IMR-90 (cell line): ENCODE measurements around the gene ESR2. TPM values are rescaled to one million over a fixed set of nuclear protein-coding genes. Genes with fewer than 3 reads are reported as not detected.

Experiments used
- ATAC-seq: fragments of 200-7000 bp; cut with Tn5 transposase; 2 replicates; pipeline ENCODE4 v1.9.1; 2020; ENCODE audit warnings: low read depth, mild to moderate bottlenecking, moderate library complexity
- BruUV-seq: library from RNA; stranded (reverse); fragments of 400-500 nt; replicated peaks from 2 replicates; lab custom pipeline; 2021; lab: Mats Ljungman, UMichigan
- CTCF ChIA-PET: fragments of 300-600 bp; formaldehyde crosslinking; extraction: SDS; loops from one replicate; lab custom pipeline; 2021; ENCODE audit warnings: antibody characterized with exemption; lab: Yijun Ruan, JAX
- POLR2A ChIA-PET: fragments of 300-600 bp; sonication (Branson Sonifier 250); formaldehyde crosslinking; loops from one replicate; lab custom pipeline; 2022; ENCODE audit warnings: antibody characterized with exemption; ENCODE audit not compliant: unreplicated experiment; lab: Charles Lee
- DNase-seq: peaks from one replicate; pipeline ENCODE4 v3.0.0; 2013
- H2AFZ ChIP-seq: replicated peaks from 2 replicates; pipeline ENCODE3; 2013; ENCODE audit warnings: low read length, mild to moderate bottlenecking; ENCODE audit not compliant: poor library complexity
- H2AK5ac ChIP-seq: 2 replicates; pipeline ENCODE4 v1.6.1; 2013; ENCODE audit warnings: low read depth, low read length, inconsistent platforms
- H2AK9ac ChIP-seq: replicated peaks from 2 replicates; pipeline ENCODE3; 2013; ENCODE audit warnings: mild to moderate bottlenecking, low read depth, low read length, moderate library complexity; ENCODE audit not compliant: poor library complexity
- H2BK120ac ChIP-seq: 2 replicates; pipeline ENCODE4 v1.6.1; 2013; ENCODE audit warnings: low read depth, low read length, inconsistent platforms
- H2BK15ac ChIP-seq: 3 replicates; pipeline ENCODE4 v1.6.1; 2013; ENCODE audit warnings: low read depth, low read length, inconsistent platforms
- H2BK20ac ChIP-seq: 2 replicates; pipeline ENCODE4 v1.6.1; 2013; ENCODE audit warnings: low read depth, mild to moderate bottlenecking, inconsistent platforms, low read length, moderate library complexity
- H2BK5ac ChIP-seq: 2 replicates; pipeline ENCODE4 v1.6.1; 2013; ENCODE audit warnings: mild to moderate bottlenecking, low read depth, low read length, inconsistent platforms; ENCODE audit not compliant: poor library complexity, severe bottlenecking
- H3K14ac ChIP-seq: replicated peaks from 2 replicates; pipeline ENCODE4 v1.6.1; 2013; ENCODE audit warnings: low read depth, low read length, inconsistent platforms
- H3K18ac ChIP-seq: 2 replicates; pipeline ENCODE4 v1.6.1; 2013; ENCODE audit warnings: low read depth, low read length, control low read depth
- H3K23ac ChIP-seq: 2 replicates; pipeline ENCODE4 v1.6.1; 2013; ENCODE audit warnings: low read depth, low read length, inconsistent platforms
- H3K27ac ChIP-seq: 2 replicates; pipeline ENCODE4 v1.5.1; 2013; ENCODE audit warnings: mild to moderate bottlenecking, control low read depth, low read length; ENCODE audit not compliant: insufficient read depth
- H3K27me3 ChIP-seq: 2 replicates; pipeline ENCODE4 v1.6.1; 2013; ENCODE audit warnings: low read length; ENCODE audit not compliant: control insufficient read depth, insufficient read depth
- H3K36me3 ChIP-seq: 2 replicates; pipeline ENCODE4 v1.6.1; 2013; ENCODE audit warnings: low read length, mixed read lengths; ENCODE audit not compliant: control insufficient read depth, insufficient read depth
- H3K4ac ChIP-seq: 2 replicates; pipeline ENCODE4 v1.6.1; 2013; ENCODE audit warnings: low read depth, low read length, inconsistent platforms
- H3K4me1 ChIP-seq: 2 replicates; pipeline ENCODE4 v1.6.1; 2013; ENCODE audit warnings: low read length, mixed read lengths; ENCODE audit not compliant: control insufficient read depth, insufficient read depth
- H3K4me2 ChIP-seq: 2 replicates; pipeline ENCODE4 v1.6.1; 2013; ENCODE audit warnings: low read depth, mild to moderate bottlenecking, control low read depth, low read length, moderate library complexity
- H3K4me3 ChIP-seq: 2 replicates; pipeline ENCODE4 v1.5.1; 2013; ENCODE audit warnings: low read depth, mild to moderate bottlenecking, control low read depth, low read length, moderate library complexity; ENCODE audit not compliant: insufficient read depth
- H3K56ac ChIP-seq: 2 replicates; pipeline ENCODE4 v1.6.1; 2013; ENCODE audit warnings: low read length, inconsistent platforms; ENCODE audit not compliant: insufficient read depth; ENCODE audit errors: extremely low read depth
- H3K79me1 ChIP-seq, 2 experiments: 2 replicates each; pipeline ENCODE4 v1.6.1; 2013; ENCODE audit warnings: low read length in 2 of 2, inconsistent platforms in 1 of 2, low read depth in 1 of 2
- H3K9ac ChIP-seq: 2 replicates; pipeline ENCODE4 v1.6.1; 2013; ENCODE audit warnings: low read depth, low read length, control low read depth
- H3K9me1 ChIP-seq: 2 replicates; pipeline ENCODE4 v1.6.1; 2013; ENCODE audit warnings: low read length, inconsistent platforms; ENCODE audit not compliant: insufficient read depth
- H3K9me3 ChIP-seq: 2 replicates; pipeline ENCODE4 v1.6.1; 2013; ENCODE audit warnings: low read length; ENCODE audit not compliant: control insufficient read depth, insufficient read depth
- H4K20me1 ChIP-seq: 2 replicates; pipeline ENCODE4 v1.6.1; 2013; ENCODE audit warnings: low read length, inconsistent platforms; ENCODE audit not compliant: insufficient read depth
- H4K5ac ChIP-seq: 2 replicates; pipeline ENCODE4 v1.6.1; 2013; ENCODE audit warnings: mild to moderate bottlenecking, low read depth, low read length, control low read depth
- H4K8ac ChIP-seq, 2 experiments: 2 replicates each; pipeline ENCODE4 v1.6.1; 2013; ENCODE audit warnings: low read depth in 2 of 2, low read length in 2 of 2, control low read depth in 1 of 2, inconsistent platforms in 1 of 2
- H4K91ac ChIP-seq: 2 replicates; pipeline ENCODE4 v1.6.1; 2013; ENCODE audit warnings: low read depth, low read length, inconsistent platforms; ENCODE audit not compliant: insufficient read depth
- BHLHE40 ChIP-seq: fragments of 150-350 bp; IDR thresholded peaks from 2 replicates; pipeline ENCODE4 v1.6.1; 2016; ENCODE audit warnings: mild to moderate bottlenecking, low read depth, low read length
- WGBS, 2 experiments: methylation state at CpG; one replicate each; pipeline versions ENCODE4 v1.1.5 to v1.1.7; 2013; ENCODE audit warnings: missing lambda C conversion rate in 2 of 2; ENCODE audit not compliant: insufficient read length in 1 of 2; ENCODE audit errors: extremely low coverage in 2 of 2; 5-methylcytosine and 5-hydroxymethylcytosine counted together
- dilution Hi-C: fragments of 300-500 bp; cut with HindIII; formaldehyde crosslinking; loops from one replicate; pipeline ENCODE4 v1.14.3; 2018; ENCODE audit warnings: low sequenced_read_pairs; ENCODE audit not compliant: unreplicated experiment
- in situ Hi-C: fragments of 300-500 bp; cut with MboI; formaldehyde crosslinking; loops from 3 replicates; pipeline ENCODE4 v1.14.3; 2019; ENCODE audit warnings: low sequenced_read_pairs, inconsistent platforms, mixed read lengths
- intact Hi-C: fragments of 100-400 bp; cut with micrococcal nuclease; formaldehyde crosslinking; loops from 2 replicates; pipeline ENCODE4 v1.10.0; 2022
- polyA plus RNA-seq, 3 experiments: library from polyadenylated mRNA; depleted of rRNA; stranded (reverse); fragments of >200 nt; gene quantifications; 2 replicates each; pipeline ENCODE4 v1.2.3, GENCODE V29; 2012; ENCODE audit warnings: low replicate concordance in 1 of 3
- total RNA-seq: library from RNA; depleted of rRNA; stranded (reverse); fragments of >200 nt; gene quantifications from 2 replicates; pipeline ENCODE4 v1.2.3, GENCODE V29; 2012
- TF ChIP-seq, protein P1 (sequence below): conservative IDR thresholded peaks from 2 replicates; pipeline ENCODE4 v1.5.1; 2012; ENCODE audit warnings: mild to moderate bottlenecking, low read depth, low read length, improper control_type of control experiment

ESR2 gene
- total and polyA plus RNA-seq, 2 of the 4 experiments (the other 2 are of a cell fraction), result under 0.01 to 0.03 TPM

DNA sequence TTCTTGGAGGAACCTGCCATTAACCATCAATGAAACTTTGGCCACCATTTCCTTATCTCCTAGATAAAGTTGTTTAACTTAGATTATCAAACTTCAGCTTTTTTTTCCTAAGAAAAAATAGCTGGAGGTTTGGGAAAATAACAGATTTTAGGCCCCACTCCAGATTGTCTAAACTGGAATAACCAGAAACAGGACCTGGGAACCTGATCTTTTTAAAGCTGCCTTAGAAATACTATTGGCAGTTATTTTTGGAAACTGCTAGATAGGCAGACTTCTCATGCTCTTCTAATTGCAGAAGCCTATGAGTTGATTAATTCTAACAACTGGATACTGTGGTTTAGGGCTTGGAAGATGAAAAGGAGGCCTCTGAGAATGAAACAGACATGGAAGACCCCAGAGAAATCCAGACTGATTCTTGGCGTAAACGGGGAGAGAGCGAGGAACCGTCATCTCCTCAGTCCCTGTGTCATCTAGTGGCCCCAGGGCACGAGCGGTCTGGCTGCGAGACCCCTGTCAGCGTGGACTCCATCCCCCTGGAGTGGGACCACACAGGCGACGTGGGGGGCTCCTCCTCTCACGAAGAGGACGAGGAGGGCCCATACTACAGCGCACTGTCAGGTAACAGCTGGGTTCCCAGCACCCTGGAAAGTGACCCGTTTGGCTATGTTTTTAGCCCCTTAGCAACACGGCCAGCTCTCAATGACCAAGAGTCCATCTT is 80.2 kb downstream of the ESR2 start:
- Histone ChIP-seq H3K9me1 (0 out of 2 replicates have a peak, but pooled peaks cover 8% of the 10 kb centered on the region), H2BK120ac (no peak overlapping the region), H3K9ac (no peak overlapping the region), H2AK9ac (no peak overlapping the region), H3K4me2 (no peak overlapping the region), H3K4ac (no peak overlapping the region), H2BK5ac (no peak overlapping the region), H3K79me1 (no peaks in the 10 kb centered on the region), H3K4me1 (peaks cover 9% of the 10 kb centered on the region; the same call in 1 of the 2 replicates), H3K27ac (no peak overlapping the region), H2BK15ac (no peak overlapping the region), H3K14ac (no peak overlapping the region), H4K91ac (no peak overlapping the region), H3K23ac (no peak overlapping the region), H4K8ac (no peak overlapping the region), H4K5ac (no peak overlapping the region), H3K36me3 (peaks cover 10% of the 10 kb centered on the region; the same call in 1 of the 2 replicates), H3K18ac (no peak overlapping the region), H4K20me1 (no peaks in the 10 kb centered on the region), H3K9me3 (no peaks in the 10 kb centered on the region), H2AFZ (no peak overlapping the region), H3K27me3 (no peaks in the 10 kb centered on the region), H3K4me3 (no peak overlapping the region), H2AK5ac (no peak overlapping the region), H2BK20ac (no peak overlapping the region), H3K56ac (no peak overlapping the region)
- DNase-seq (no peak), ATAC-seq (no peak)
- no TSS peak for BruUV-seq
- in situ Hi-C loops, result no loop called here
- CTCF ChIA-PET, result interaction anchor here (0.7 kb wide), 1 partner anchor 17 kb away, joined by 3 read pairs; no protein-coding TSS in a partner anchor
- WGBS, 2 experiments, result 97% methylated on average over 7 of the region's 15 CpGs; no CpG with 5 or more reads in 1 of the 2 experiments
- POLR2A ChIA-PET, result interaction anchor here (0.7 kb wide), 1 partner anchor 90 kb away, joined by 5 read pairs; no protein-coding TSS in a partner anchor
- intact Hi-C loops, result no loop called here
- dilution Hi-C loops, result no loop called here
- TF ChIP-seq, protein P1, sequence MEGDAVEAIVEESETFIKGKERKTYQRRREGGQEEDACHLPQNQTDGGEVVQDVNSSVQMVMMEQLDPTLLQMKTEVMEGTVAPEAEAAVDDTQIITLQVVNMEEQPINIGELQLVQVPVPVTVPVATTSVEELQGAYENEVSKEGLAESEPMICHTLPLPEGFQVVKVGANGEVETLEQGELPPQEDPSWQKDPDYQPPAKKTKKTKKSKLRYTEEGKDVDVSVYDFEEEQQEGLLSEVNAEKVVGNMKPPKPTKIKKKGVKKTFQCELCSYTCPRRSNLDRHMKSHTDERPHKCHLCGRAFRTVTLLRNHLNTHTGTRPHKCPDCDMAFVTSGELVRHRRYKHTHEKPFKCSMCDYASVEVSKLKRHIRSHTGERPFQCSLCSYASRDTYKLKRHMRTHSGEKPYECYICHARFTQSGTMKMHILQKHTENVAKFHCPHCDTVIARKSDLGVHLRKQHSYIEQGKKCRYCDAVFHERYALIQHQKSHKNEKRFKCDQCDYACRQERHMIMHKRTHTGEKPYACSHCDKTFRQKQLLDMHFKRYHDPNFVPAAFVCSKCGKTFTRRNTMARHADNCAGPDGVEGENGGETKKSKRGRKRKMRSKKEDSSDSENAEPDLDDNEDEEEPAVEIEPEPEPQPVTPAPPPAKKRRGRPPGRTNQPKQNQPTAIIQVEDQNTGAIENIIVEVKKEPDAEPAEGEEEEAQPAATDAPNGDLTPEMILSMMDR, result no peak
- no peak for TF ChIP-seq BHLHE40
